HT1080 (cell line): ENCODE data around the gene NLGN3. TPM values are rescaled to one million over a fixed set of nuclear protein-coding genes. Genes with fewer than 3 reads are reported as not detected.
"Not testable (repeated sequence)": the region's sequence is repeated elsewhere in the genome, so short reads cannot be mapped to it uniquely, and the experiment has no call there.

Experiments used
- DNase-seq: peaks from one replicate; pipeline ENCODE4 v3.0.0-alpha.2; 2015; ENCODE audit warnings: low read depth
- total RNA-seq: library from RNA; depleted of rRNA; stranded (reverse); fragments of >200 nt; shearing (Covaris generic); gene quantifications from 2 replicates; pipeline ENCODE4 v1.2.3, GENCODE V29; 2014

Gene NLGN3
- total RNA-seq, 1 experiment from 2014 or later: 0.06 TPM

DNA sequence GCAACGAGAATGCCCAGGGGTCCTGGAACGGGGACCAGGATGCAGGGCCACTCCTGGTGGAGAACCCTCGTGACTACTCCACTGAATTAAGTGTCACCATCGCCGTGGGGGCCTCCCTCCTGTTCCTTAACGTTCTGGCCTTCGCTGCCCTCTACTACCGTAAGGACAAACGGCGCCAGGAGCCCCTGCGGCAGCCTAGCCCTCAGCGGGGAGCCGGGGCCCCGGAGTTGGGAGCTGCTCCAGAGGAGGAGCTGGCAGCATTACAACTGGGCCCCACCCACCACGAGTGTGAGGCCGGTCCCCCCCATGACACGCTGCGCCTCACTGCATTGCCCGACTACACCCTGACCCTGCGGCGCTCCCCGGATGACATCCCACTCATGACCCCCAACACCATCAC is 24.9 kb downstream of the NLGN3 start:
- DNase-seq: no peak

DNA sequence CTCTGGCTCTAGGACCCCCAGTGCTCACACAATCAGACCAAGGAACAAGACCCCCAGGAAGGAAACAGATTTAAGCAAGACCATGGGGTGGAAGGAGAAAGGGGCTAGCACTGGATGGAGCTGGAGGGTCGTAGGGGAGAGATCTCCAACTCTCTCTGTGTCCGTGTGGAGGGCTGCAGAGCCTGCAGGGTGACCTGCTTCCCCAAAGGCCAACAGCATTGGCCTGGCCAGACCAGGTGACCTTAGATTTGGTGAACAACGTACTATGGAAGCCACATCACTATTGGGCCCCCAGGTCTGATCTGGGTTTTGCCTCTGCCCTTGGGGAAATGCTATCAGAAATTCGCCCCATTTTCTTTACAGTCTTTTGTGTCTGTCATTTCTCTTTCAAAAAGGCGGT is 26.0 kb downstream of the NLGN3 start:
- no peak for DNase-seq

DNA sequence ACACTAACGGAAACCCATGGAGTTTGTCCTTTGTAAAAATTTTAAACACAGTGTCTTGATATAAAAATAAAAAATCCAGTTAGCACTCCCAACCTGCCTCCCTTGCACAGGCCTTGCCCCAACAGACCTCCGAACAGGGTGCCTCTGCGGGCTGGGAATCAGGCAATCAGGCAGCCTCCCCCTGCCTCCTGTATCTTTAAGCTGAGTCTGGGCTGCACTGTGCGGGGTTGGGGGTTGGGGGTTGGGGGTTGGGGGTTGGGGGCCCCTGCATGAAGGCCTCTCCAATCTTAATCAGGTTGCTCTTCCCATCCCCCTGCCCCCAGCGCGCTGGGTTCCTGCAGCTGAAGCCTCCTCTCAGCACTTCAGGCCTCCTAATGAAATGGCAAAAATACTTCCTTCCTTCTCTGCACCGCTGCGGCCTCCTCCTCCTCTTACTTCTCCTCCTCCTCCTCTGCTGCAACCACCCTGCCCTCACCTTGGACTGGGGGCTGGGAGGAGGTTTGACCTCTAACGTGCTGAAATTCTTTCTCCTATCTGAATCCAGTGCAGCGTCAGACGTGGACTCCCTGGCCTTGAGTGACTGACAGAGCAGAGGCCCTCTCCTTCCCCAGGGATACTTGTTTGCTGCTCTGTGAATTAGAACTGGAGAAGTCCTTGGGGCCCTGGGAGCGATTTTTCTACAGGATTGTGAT is 26.6 kb downstream of the NLGN3 start:
- no peak for DNase-seq

- no peak for DNase-seq
Observed at GRCh38 chrX:71173440-71173839, 28.8 kb downstream of the NLGN3 start.

GRCh38 chrX:71174795-71175194 is 30.2 kb downstream of the NLGN3 start:
- no peak for DNase-seq

DNA sequence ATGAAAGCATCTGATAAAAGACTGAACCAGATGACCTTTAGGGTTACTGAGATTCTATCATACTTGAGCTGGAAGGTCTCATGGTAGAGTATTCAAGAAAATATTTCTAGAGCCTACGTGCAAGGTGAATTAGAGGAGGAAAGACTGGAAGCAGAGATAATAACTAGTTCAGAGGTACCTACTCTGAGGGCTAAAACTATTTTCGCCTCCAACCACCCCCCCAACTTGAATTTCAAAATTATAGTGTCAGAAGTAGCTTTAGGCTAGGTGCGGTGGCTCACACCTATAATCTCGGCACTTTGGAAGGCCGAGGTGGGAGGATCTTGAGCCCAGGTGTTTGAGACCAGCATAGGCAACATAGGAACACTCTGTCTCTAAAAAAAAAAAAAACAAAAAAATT is 30.9 kb downstream of the NLGN3 start:
- no peak for DNase-seq

GRCh38 chrX:71177327-71177726 is 32.7 kb downstream of the NLGN3 start:
- no peak for DNase-seq

DNA sequence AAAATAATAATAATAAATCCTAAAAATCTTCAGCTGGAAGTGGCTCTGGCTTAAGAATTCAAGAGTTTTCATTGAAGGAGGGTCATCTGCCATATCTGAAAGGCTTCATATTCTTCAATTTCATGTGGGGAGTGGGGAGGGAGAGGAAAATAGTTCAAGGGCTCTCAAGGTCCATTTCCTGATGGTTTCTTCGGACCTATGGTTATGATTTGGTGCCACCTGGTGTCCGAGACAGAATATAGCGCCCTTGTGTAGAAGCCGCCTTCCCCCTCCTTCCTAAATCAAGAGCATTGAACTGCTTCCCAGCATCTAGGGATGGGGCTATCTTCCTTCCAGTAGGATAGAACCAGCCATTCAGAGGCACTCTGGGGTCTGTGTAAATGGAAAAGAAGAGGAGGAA is 34.3 kb downstream of the NLGN3 start:
- DNase-seq: peak; percentile 49

GRCh38 chrX:71180579-71181265 is 36.1 kb downstream of the NLGN3 start:
- not testable (repeated sequence) for DNase-seq

DNA sequence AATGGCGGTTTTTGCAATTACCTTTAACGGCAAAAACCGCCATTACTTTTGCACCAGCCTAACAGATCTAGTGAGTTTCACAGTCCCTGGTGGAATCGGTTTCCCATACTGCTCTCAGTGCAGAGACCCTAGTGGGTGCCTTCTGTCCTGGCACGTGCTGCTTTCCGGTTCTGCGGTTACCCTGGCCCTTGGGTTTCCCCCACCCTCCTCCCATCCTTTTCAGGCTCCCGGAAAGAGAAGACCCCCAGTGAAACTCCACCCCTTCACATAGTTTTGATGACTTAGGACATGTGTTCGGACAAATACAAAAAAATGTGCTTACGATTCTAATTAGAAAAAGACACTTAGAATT is 36.9 kb downstream of the NLGN3 start:
- no peak for DNase-seq

- DNase-seq: peak; percentile 96
Observed at GRCh38 chrX:71181910-71182799, 37.5 kb downstream of the NLGN3 start.

- no peak for DNase-seq
Observed at GRCh38 chrX:71182871-71183270, 38.2 kb downstream of the NLGN3 start.

GRCh38 chrX:71183341-71183740 is 38.7 kb downstream of the NLGN3 start:
- no peak for DNase-seq

- no peak for DNase-seq
Observed at GRCh38 chrX:71184092-71184491, 39.5 kb downstream of the NLGN3 start.

- no peak for DNase-seq
Observed at GRCh38 chrX:71184803-71185495, 40.3 kb downstream of the NLGN3 start.

DNA sequence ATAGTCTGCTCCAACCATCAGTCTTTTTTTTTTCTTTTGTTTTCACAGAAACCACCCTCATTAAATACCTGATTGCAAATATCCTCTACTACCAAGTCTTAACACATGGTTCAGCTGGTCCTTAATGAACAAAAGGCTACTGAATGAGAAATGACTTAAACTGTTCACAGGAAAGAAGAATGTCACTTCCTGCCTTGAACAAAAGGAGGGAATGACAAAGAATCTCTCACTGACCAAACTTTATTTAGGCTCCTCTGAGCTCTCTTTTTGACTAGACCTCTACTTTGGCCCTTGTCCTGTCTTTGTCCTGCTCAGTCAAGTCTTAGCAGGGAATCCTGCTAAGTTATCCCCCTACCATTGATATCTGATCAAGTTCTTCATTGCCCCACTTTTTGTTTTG is 46.6 kb downstream of the NLGN3 start:
- no peak for DNase-seq

GRCh38 chrX:71195964-71196649 is 51.5 kb downstream of the NLGN3 start:
- DNase-seq: peak; percentile 44

DNA sequence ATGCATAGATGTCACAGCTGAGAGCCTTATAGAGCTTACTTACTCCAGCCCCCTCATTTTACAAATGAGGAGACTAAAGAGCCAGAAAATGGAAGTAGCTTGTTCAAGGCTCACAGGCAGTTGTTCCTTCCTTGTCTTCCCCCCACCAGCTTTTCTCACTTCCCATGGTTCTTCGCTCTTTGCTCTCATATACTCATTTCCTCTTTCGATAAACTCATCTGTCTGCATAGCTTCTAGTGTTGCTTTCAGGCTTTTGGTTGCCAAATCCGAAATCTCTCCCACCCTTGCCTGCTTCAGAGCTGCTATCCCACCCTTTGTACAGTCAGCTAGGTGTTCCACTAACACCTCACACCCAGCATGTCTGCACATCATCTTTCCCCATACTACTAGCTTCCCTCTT is 53.4 kb downstream of the NLGN3 start:
- DNase-seq: no peak

DNA sequence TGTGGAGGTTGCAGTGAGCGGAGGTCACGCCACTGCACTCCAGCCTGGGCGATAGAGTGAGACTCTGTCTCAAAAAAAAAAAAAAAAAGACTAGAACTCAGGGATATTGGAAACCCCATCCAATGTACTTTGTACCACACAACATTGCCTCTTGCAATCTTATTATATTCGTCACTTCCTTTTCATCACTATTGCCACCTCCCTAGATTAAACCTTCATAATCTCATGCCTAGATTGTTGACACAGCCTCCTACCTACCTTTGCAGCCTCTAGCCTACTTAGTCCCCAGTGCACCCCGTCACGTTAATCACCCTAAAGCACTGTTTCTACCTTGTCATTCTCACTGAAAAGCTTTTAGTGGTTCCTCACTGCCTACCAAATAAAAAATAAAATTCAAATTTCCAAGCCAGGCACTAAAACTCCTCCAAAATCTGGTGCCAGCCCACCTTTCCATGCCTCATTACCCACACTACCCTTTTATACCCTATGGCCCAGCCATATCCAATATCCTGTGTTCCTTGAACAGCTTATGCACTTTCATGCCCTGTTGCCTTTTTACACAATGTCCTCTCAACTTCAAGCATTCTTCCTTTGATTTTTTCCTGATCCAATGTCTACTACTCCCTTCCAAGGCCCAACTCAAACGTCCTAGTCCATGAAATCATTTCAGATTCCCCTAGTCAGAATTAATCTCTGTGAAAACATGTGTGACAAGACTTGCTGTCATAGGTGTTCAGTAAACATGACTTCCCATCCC is 54.8 kb downstream of the NLGN3 start:
- no peak for DNase-seq

GRCh38 chrX:71210816-71211215 is 66.2 kb downstream of the NLGN3 start:
- no peak for DNase-seq
